DND-41 (cell line): ENCODE data around the gene LHFPL2.

ENCODE experiments used
- ATAC-seq: fragments of 200-7000 bp; cut with Tn5 transposase; 3 replicates; pipeline ENCODE4 v1.9.1; 2021; ENCODE audit warnings: low read depth; ENCODE audit not compliant: insufficient read depth
- DNase-seq: peaks from one replicate; pipeline ENCODE4 v3.0.0-alpha.2; 2020
- H2AFZ ChIP-seq: 2 replicates; pipeline ENCODE4 v1.6.0; 2012; ENCODE audit warnings: low read depth, low read length
- H3K27ac ChIP-seq: 2 replicates; pipeline ENCODE4 v1.5.1; 2012; ENCODE audit warnings: low read length, inconsistent platforms
- H3K27me3 ChIP-seq: fragments of 200-600 bp; sonication (generic); 2 replicates; pipeline ENCODE4 v1.6.0; 2012; ENCODE audit warnings: low read length, mild to moderate bottlenecking, inconsistent platforms; ENCODE audit not compliant: insufficient read depth, poor library complexity
- H3K36me3 ChIP-seq: 2 replicates; pipeline ENCODE4 v1.5.1; 2012; ENCODE audit warnings: low read length, inconsistent platforms; ENCODE audit not compliant: insufficient read depth
- H3K4me1 ChIP-seq: 2 replicates; pipeline ENCODE4 v1.5.1; 2012; ENCODE audit warnings: mild to moderate bottlenecking, low read length; ENCODE audit not compliant: insufficient read depth
- H3K4me2 ChIP-seq: 2 replicates; pipeline ENCODE4 v1.6.0; 2012; ENCODE audit warnings: mild to moderate bottlenecking, moderate library complexity, low read length, inconsistent platforms; ENCODE audit not compliant: insufficient read depth
- H3K4me3 ChIP-seq, 2 experiments: fragments of 200-600 bp in 1 of 2; shearing (Covaris generic) in 1 of 2; 2 replicates each; pipeline ENCODE4 v1.5.1; 2012 to 2016; ENCODE audit warnings: inconsistent platforms in 2 of 2, low read length in 2 of 2, mild to moderate bottlenecking in 2 of 2, low read depth in 1 of 2, moderate library complexity in 1 of 2
- H3K79me2 ChIP-seq: 2 replicates; pipeline ENCODE4 v1.6.0; 2012; ENCODE audit warnings: low read length, inconsistent platforms; ENCODE audit not compliant: insufficient read depth
- H3K9ac ChIP-seq: 2 replicates; pipeline ENCODE4 v1.6.0; 2012; ENCODE audit warnings: low read depth, mild to moderate bottlenecking, inconsistent platforms, low read length, moderate library complexity
- H3K9me3 ChIP-seq: 2 replicates; pipeline ENCODE4 v1.5.1; 2012; ENCODE audit warnings: low read length, moderate library complexity, mild to moderate bottlenecking, inconsistent platforms; ENCODE audit not compliant: insufficient read depth, severe bottlenecking
- H4K20me1 ChIP-seq: 2 replicates; pipeline ENCODE4 v1.6.0; 2012; ENCODE audit warnings: low read length; ENCODE audit not compliant: insufficient read depth
- CTCF ChIP-seq: IDR thresholded peaks from 2 replicates; pipeline ENCODE4 v1.5.1; 2012; ENCODE audit warnings: borderline replicate concordance, low read length, moderate library complexity, mild to moderate bottlenecking; ENCODE audit not compliant: poor library complexity, severe bottlenecking; ENCODE audit errors: extremely low read depth
- EZH2 ChIP-seq: IDR thresholded peaks from 3 replicates; pipeline ENCODE4 v1.6.1; 2012; ENCODE audit warnings: borderline replicate concordance, low read depth, mild to moderate bottlenecking, moderate library complexity, low read length, inconsistent platforms; ENCODE audit not compliant: severe bottlenecking

The LHFPL2 gene

GRCh38 chr5:78533356-78533755, 115.2 kb downstream of the LHFPL2 start:
- H3K4me2 ChIP-seq: no peak overlapping the region
- H3K27ac ChIP-seq: no peak overlapping the region
- H3K4me3 ChIP-seq: no peak overlapping the region
- no peaks in the 10 kb centered on the region for H3K27me3 ChIP-seq
- H3K36me3 ChIP-seq: no peaks in the 10 kb centered on the region
- H3K9ac ChIP-seq: no peak overlapping the region
- no peaks in the 10 kb centered on the region for H4K20me1 ChIP-seq
- TF ChIP-seq EZH2 (no peak), CTCF (peak; percentile 54)
- no peaks in the 10 kb centered on the region for H3K79me2 ChIP-seq
- H3K4me1 ChIP-seq: no peaks in the 10 kb centered on the region
- no peak overlapping the region for H2AFZ ChIP-seq
- DNase-seq: no peak
- no peaks in the 10 kb centered on the region for H3K9me3 ChIP-seq
- peak; percentile 54; the same call in 1 of the 3 replicates for ATAC-seq

- Histone ChIP-seq H3K4me3 (no peak overlapping the region), H4K20me1 (no peaks in the 10 kb centered on the region), H3K79me2 (no peaks in the 10 kb centered on the region), H3K9me3 (no peaks in the 10 kb centered on the region), H3K27ac (no peak overlapping the region), H3K4me1 (no peaks in the 10 kb centered on the region), H3K27me3 (no peaks in the 10 kb centered on the region), H3K9ac (no peak overlapping the region), H3K36me3 (no peaks in the 10 kb centered on the region), H2AFZ (no peak overlapping the region), H3K4me2 (no peak overlapping the region)
- no peak for ATAC-seq
- DNase-seq: no peak
- TF ChIP-seq CTCF (no peak), EZH2 (no peak)
Observed at GRCh38 chr5:78530342-78531096, 118.1 kb downstream of the LHFPL2 start.

- Histone ChIP-seq H3K4me2 (no peak overlapping the region), H2AFZ (no peak overlapping the region), H3K4me1 (no peaks in the 10 kb centered on the region), H3K9me3 (no peaks in the 10 kb centered on the region), H3K4me3 (no peak overlapping the region), H3K9ac (no peak overlapping the region), H4K20me1 (no peaks in the 10 kb centered on the region), H3K36me3 (no peaks in the 10 kb centered on the region), H3K27ac (no peak overlapping the region), H3K79me2 (no peaks in the 10 kb centered on the region), H3K27me3 (peaks cover 5% of the 10 kb centered on the region)
- ATAC-seq (no peak), DNase-seq (no peak)
- TF ChIP-seq CTCF: no peak
- TF ChIP-seq EZH2: no peak
Observed at GRCh38 chr5:78527925-78528324, 120.6 kb downstream of the LHFPL2 start.
